Islet of Langerhans (tissue), 1 donor: ENCODE measurements around the gene CALHM2.
"Not testable (repeated sequence)": the region's sequence is repeated elsewhere in the genome, so short reads cannot be mapped to it uniquely, and the experiment has no call there.

ENCODE experiments used
- FAIRE-seq: peaks from one replicate; lab custom pipeline; 2011; peaks lifted over from hg19 to GRCh38; lab: Jason Lieb, UNC

CALHM2 gene

GRCh38 chr10:103450201-103450695 is 1.9 kb downstream of the CALHM2 start:
- FAIRE-seq, result no peak

GRCh38 chr10:103449208-103450144 is 2.7 kb downstream of the CALHM2 start:
- no peak for FAIRE-seq

DNA sequence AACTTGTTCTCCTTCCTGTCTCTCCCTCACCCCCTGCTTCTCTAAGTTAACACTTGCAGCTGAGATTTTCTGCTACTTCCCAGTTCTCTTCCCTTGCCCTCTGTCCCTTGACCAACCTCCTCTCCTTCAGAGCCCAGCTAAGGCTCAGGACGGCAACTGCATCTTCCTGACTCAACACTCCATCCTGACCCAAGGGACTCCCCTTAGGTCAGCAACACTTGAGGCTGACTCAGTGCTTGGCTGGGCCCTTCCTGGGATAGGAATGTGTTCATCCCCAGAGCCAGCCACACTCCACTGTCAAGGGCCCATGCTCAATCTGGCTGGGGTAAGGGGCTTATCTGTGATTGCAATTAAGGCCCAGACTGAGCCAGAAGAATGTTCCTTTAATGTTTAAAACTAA is 3.4 kb downstream of the CALHM2 start:
- no peak for FAIRE-seq

DNA sequence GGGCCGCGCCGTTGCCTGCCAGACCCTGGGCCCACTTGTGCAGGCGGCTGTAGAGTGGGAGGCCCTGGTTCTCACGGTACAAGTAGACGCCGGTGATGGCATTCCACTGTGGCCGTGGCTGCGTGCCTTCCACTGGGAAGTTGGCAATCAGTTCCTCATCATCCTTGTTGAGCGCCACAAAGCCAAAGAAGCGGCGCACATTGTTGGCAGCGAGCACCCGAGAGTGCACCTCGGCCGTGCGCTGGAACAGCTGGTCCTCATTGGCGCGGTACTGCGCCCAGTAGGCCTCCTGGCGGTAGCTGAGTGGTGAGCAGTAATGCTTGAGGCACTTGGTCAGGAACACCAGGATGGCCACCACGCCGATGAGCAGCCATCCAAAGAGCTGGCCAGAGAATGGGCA is 5.0 kb downstream of the CALHM2 start:
- no peak for FAIRE-seq

- no peak for FAIRE-seq
These were observed 6.2 kb downstream of the CALHM2 start for GRCh38 chr10:103445767-103446567.

- no peak for FAIRE-seq
These were observed 6.8 kb downstream of the CALHM2 start for GRCh38 chr10:103445366-103445765.

- no peak for FAIRE-seq
These were observed 7.7 kb downstream of the CALHM2 start for GRCh38 chr10:103444478-103444877.

DNA sequence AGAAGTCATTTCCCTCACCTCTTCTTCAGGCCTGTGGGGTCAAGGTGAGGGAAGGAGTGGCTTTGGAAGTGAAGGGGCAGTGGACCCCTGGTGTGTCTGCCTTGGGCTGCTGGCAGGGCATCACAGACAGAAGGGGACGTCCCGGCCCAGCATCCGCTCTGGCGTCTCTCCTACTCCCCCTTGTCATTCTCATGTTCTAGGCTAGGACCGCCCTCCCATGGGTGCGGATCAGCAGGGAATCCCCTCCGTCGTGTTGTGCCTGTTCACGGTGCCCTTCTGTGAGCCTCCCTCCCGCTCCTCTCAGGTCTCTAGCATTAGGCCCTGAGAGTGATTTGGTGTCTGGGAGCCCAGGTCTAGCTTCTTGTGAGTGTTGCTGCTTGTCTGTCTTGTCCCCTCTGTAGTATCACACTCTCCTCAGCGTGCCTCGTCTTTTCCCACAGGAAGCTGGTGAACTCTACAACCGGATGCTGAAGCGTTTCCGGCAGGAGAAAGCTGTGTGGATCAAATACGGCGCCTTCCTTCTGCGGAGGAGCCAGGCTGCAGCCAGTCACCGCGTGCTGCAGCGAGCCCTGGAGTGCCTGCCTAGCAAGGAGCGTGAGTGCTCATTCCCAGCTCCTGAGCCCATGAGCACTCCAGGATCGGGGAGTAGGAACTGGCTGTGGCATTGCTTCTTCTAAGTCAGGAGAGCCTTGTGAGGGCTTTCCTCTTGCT is 8.5 kb downstream of the CALHM2 start:
- FAIRE-seq, result no peak

DNA sequence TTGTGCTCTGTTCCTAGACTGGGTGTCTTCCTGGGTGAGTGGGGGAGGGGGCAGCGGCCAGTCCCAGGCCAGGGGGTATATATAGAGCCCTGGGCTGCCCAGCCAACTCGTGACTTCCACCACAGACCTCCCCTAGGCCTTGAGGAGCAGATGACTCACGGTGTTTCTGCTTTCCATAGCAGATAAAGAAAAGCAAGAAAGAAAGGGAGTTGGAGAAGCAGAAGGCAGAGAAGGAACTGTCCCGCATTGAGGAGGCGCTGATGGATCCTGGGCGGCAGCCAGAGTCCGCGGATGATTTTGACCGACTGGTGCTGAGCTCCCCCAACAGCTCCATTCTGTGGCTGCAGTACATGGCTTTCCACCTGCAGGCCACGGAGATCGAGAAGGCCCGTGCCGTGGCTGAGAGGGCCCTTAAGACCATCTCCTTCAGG is 10.1 kb downstream of the CALHM2 start:
- no peak for FAIRE-seq

- FAIRE-seq, result no peak
These were observed 10.6 kb downstream of the CALHM2 start for GRCh38 chr10:103441611-103442010.

DNA sequence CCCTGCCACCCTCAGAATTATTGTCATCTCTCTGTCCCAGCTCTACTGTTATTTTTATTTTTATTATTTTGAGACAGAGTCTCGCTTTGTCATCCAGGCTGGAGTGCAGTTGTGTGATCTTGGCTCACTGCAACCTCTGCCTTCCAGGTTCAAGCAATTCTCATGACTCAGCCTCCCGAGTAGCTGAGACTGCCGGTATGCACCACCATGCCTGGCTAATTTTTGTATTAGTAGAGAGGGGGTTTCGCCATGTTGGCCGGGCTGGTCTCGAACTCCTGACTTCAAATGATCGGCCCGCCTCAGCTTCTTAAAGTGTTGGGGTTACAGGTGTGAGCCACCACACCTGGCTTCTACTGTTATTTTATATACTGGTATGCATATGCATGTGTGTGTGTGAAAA is 11.0 kb downstream of the CALHM2 start:
- no peak for FAIRE-seq

GRCh38 chr10:103440416-103440815 is 11.8 kb downstream of the CALHM2 start:
- no peak for FAIRE-seq

- no peak for FAIRE-seq
These were observed 12.4 kb downstream of the CALHM2 start for GRCh38 chr10:103439776-103440175.

- FAIRE-seq, result no peak
These were observed 18.3 kb downstream of the CALHM2 start for GRCh38 chr10:103433858-103434257.

GRCh38 chr10:103431902-103432301 is 20.3 kb downstream of the CALHM2 start:
- peak; percentile 60 for FAIRE-seq

DNA sequence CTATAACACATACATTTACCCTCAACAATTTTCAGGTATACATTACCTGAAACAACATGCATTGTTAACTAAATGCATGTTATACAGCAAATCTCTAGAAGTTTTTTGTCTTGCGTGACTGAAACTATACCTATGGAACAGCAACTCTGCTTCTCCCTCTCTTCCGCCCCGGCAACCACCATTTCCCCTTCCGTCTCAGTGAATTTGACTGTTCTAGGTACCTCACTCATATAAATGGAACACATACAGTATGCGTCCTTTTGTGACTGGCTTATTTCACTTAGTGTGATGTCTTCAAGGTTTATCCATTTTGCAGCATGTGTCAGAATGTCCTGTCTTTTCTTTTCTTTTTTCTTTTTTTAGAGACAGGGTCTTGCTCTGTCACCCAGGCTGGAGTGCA is 22.5 kb downstream of the CALHM2 start:
- no peak for FAIRE-seq

DNA sequence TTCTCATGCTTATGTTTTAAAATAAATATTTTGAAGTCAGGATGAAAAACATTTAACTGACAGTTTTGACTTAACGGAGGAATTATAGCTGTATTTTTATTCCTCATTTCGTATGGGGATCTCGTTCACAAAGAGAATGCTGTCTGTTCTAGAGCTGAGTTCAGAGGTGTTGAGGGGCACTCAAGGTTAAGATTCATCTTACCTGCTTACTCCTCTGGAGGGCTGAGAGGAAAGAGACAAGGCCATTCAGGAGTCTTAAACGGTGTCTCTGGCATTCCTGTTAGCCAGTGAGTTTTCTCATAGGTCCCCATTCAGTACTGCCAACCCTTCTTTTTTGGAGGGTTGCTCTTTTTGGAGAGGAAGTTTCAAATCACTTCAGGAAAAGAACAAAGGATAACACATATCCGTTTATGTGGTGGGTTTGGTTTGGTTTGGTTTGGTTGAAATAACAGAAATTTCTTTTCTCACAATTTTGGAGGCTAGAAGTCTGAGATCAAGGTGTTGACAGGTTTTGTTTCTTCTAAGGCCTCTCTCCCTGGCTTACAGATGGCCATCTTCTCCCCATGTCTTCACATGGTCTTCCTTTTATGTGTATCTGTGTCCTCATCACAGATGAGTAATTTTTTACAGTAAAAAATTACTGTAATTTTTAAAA is 23.1 kb downstream of the CALHM2 start:
- FAIRE-seq, result no peak

DNA sequence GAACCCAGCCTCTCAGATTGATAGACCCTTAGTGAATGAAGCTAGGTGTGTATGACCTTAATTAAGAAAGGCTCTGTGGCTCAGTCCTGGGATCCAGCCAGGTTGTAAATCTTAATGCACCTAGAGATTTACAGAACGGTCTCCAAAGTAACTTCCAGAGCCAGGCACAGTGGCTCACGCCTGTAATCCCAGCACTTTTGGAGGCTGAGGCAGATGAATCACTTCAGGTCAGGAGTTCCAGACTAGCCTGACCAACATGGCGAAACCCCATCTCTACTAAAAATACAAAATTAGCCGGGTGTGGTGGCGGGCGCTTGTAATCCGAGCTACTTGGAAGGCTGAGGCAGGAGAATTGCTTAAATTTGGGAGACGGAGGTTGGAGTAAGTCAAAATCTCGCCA is 24.3 kb downstream of the CALHM2 start:
- no peak for FAIRE-seq

DNA sequence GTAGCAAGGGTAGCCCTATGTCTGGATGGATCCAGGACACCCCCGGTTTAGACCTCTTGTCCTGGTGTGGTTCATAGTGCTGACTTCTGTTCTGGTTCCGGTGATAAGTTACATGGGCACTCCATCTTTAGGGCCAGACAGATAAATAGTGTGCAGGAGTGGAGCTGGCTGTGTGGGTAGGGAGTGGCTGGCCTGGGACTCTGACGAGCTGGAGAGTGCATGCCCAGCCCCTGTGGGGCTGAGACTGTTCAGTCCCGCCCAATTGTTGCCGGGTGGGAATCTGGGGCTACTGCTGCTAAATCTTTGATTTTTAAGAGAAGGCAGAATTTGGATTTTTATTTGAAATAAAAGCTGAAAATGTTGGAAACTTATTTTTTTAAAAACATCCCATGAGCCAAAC is 28.4 kb downstream of the CALHM2 start:
- FAIRE-seq, result no peak

- no peak for FAIRE-seq
These were observed 33.1 kb downstream of the CALHM2 start for GRCh38 chr10:103419101-103419500.

DNA sequence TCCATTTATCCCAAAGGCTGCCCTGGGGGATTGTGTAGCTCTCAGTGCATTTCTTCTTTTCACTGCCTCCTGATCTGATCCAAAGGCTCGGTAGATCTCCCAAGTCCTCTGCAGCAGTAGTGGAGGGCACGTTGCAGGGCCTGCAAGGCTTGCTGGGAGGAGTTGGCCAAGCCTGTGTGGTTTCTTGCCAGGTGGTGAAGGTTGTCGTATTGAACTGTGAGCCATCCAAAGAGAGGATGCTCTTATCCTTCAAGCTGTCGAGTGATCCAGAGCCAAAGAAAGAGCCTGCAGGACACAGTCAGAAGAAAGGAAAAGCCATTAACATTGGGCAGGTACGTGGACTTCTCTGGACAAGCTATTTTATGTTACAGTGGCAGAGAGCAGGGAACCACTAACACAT is 34.6 kb downstream of the CALHM2 start:
- no peak for FAIRE-seq

- FAIRE-seq, result not testable (repeated sequence)
These were observed 35.1 kb downstream of the CALHM2 start for GRCh38 chr10:103417148-103417469.
